WERI-Rb-1 (cell line): ENCODE data around the gene SLC22A4.

Experiments used
- DNase-seq: peaks from one replicate; pipeline ENCODE4 v3.0.0-alpha.2; 2020
- H3K27ac ChIP-seq: fragments of 250-450 bp; sonication (Bioruptor Pico); 2 replicates; pipeline ENCODE4 v1.5.1; 2020; ENCODE audit warnings: mild to moderate bottlenecking, moderate library complexity
- H3K27me3 ChIP-seq: fragments of 250-450 bp; sonication (Bioruptor Pico); 2 replicates; pipeline ENCODE4 v1.5.1; 2021; ENCODE audit warnings: mild to moderate bottlenecking, low read depth, moderate library complexity; ENCODE audit not compliant: insufficient read depth, severe bottlenecking
- H3K36me3 ChIP-seq: fragments of 250-450 bp; sonication (Bioruptor Pico); 2 replicates; pipeline ENCODE4 v1.5.1; 2020; ENCODE audit warnings: mild to moderate bottlenecking, moderate library complexity
- H3K4me3 ChIP-seq: 2 replicates; pipeline ENCODE4 v1.5.1; 2011; ENCODE audit warnings: low read depth, mild to moderate bottlenecking, control low read depth, low read length
- H3K9me3 ChIP-seq: fragments of 250-450 bp; sonication (Bioruptor Pico); 2 replicates; pipeline ENCODE4 v1.5.1; 2021; ENCODE audit warnings: mild to moderate bottlenecking, moderate library complexity; ENCODE audit not compliant: severe bottlenecking
- CTCF ChIP-seq: IDR thresholded peaks from 2 replicates; pipeline ENCODE4 v1.5.1; 2011; ENCODE audit warnings: low read depth, mild to moderate bottlenecking, control low read depth, inconsistent platforms, low read length

Gene SLC22A4

GRCh38 chr5:132273631-132274030, 20.6 kb upstream of the SLC22A4 start:
- Histone ChIP-seq H3K9me3 (no peaks in the 10 kb centered on the region), H3K27me3 (no peaks in the 10 kb centered on the region), H3K27ac (no peak overlapping the region), H3K36me3 (no peaks in the 10 kb centered on the region), H3K4me3 (no peak overlapping the region)
- no peak for DNase-seq
- TF ChIP-seq CTCF: no peak

- TF ChIP-seq CTCF: no peak
- Histone ChIP-seq H3K9me3 (no peaks in the 10 kb centered on the region), H3K4me3 (no peak overlapping the region), H3K27ac (no peak overlapping the region), H3K36me3 (no peaks in the 10 kb centered on the region), H3K27me3 (no peaks in the 10 kb centered on the region)
- no peak for DNase-seq
These were observed 20.0 kb upstream of the SLC22A4 start for GRCh38 chr5:132274050-132274792.

GRCh38 chr5:132275367-132276220, 18.6 kb upstream of the SLC22A4 start:
- Histone ChIP-seq H3K27me3 (no peaks in the 10 kb centered on the region), H3K4me3 (no peak overlapping the region), H3K9me3 (no peaks in the 10 kb centered on the region), H3K36me3 (no peaks in the 10 kb centered on the region), H3K27ac (no peak overlapping the region)
- no peak for DNase-seq
- no peak for TF ChIP-seq CTCF

- no peak for TF ChIP-seq CTCF
- no peak overlapping the region for H3K4me3 ChIP-seq
- no peaks in the 10 kb centered on the region for H3K9me3 ChIP-seq
- H3K27ac ChIP-seq: no peak overlapping the region
- no peak for DNase-seq
- no peaks in the 10 kb centered on the region for H3K36me3 ChIP-seq
- H3K27me3 ChIP-seq: no peaks in the 10 kb centered on the region
These were observed 16.9 kb upstream of the SLC22A4 start for GRCh38 chr5:132277256-132277655.

- no peak overlapping the region for H3K27ac ChIP-seq
- no peak overlapping the region for H3K4me3 ChIP-seq
- no peak for DNase-seq
- H3K27me3 ChIP-seq: no peaks in the 10 kb centered on the region
- no peak for TF ChIP-seq CTCF
- no peaks in the 10 kb centered on the region for H3K36me3 ChIP-seq
- no peaks in the 10 kb centered on the region for H3K9me3 ChIP-seq
These were observed 16.0 kb upstream of the SLC22A4 start for GRCh38 chr5:132277971-132278853.
